K562 (cell line): Measurements from ENCODE around the gene PHLPP2.

Experiments
- EZH2 ChIP-seq: IDR thresholded peaks from 2 replicates; pipeline ENCODE4 v1.6.1; 2012; ENCODE audit warnings: low read depth, mild to moderate bottlenecking, inconsistent platforms, low read length, borderline replicate concordance
- KLF6 ChIP-seq: fragments of 250-450 bp; sonication (Bioruptor Pico); IDR thresholded peaks from 2 replicates; pipeline ENCODE4 v1.4.0; 2020; ENCODE audit warnings: mild to moderate bottlenecking, moderate library complexity, borderline replicate concordance
- NCOA1 ChIP-seq: fragments of 450-650 bp; IDR thresholded peaks from 2 replicates; pipeline ENCODE4 v1.6.1; 2016; ENCODE audit warnings: low read depth
- PHB ChIP-seq: fragments of 250-450 bp; sonication (Bioruptor Pico); IDR thresholded peaks from 2 replicates; pipeline ENCODE4 v1.5.0; 2021
- TEAD4 ChIP-seq, 2 experiments: sonication (generic) in 1 of 2; formaldehyde crosslinking in 1 of 2; IDR thresholded peaks; 2 replicates each; pipeline versions ENCODE4 v1.6.1 to v1.8.0; 2012 to 2022; ENCODE audit warnings: borderline replicate concordance in 1 of 2, inconsistent platforms in 1 of 2, low read length in 1 of 2, mild to moderate bottlenecking in 1 of 2, missing genetic modification reagents in 1 of 2
- ZNF707 ChIP-seq: fragments of 250-450 bp; sonication (Bioruptor Pico); conservative IDR thresholded peaks from 2 replicates; pipeline ENCODE4 v1.8.0; 2022; ENCODE audit warnings: inconsistent platforms, mild to moderate bottlenecking, moderate library complexity
- TF ChIP-seq, protein P1 (sequence below): conservative IDR thresholded peaks from 2 replicates; pipeline ENCODE4 v1.6.1; 2011; ENCODE audit warnings: low read depth, mild to moderate bottlenecking, low read length; ENCODE audit not compliant: control insufficient read depth
- TF ChIP-seq, protein P2 (sequence below), 3 experiments: IDR thresholded peaks in 2 of 3; conservative IDR thresholded peaks in 1 of 3; 2 replicates each; pipeline ENCODE4 v1.5.1; 2011 to 2012; ENCODE audit warnings: low read length in 3 of 3, mild to moderate bottlenecking in 3 of 3, control low read depth in 2 of 3, improper control_type of control experiment in 1 of 3, inconsistent platforms in 1 of 3, low read depth in 1 of 3, mixed read lengths in 1 of 3, moderate library complexity in 1 of 3; ENCODE audit not compliant: insufficient read depth in 2 of 3

DNA sequence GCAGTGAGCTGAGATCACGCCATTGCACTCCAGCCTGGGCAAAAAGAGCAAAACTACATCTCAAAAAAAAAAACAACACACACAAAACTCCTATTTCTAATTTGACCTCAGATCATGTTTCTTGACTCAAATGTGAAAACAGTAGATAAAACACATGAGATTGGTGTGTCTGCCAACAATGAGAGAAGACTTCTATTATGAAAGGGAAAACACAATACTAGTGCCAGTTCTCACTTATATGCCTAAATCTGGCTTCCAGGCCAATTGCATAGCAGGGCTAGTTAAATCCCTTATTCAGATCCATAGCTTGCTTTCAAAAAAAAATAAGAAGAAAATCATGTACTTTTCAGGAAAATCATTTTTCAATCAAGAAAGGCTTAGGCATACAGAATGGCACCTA lies 44.7 kb upstream of the PHLPP2 start:
- TF ChIP-seq EZH2 (no peak), KLF6 (CRISPR knock-in tag) (no peak), PHB (no peak), NCOA1 (no peak), TEAD4 (IDR thresholded peaks at IDR 0.05; ENCODE audit: low read length) (no peak), TEAD4 (CRISPR knock-in tag; IDR thresholded peaks at IDR 0.05; ENCODE audit: borderline replicate concordance) (no peak), ZNF707 (CRISPR knock-in tag) (no peak)
- TF ChIP-seq, protein P1, sequence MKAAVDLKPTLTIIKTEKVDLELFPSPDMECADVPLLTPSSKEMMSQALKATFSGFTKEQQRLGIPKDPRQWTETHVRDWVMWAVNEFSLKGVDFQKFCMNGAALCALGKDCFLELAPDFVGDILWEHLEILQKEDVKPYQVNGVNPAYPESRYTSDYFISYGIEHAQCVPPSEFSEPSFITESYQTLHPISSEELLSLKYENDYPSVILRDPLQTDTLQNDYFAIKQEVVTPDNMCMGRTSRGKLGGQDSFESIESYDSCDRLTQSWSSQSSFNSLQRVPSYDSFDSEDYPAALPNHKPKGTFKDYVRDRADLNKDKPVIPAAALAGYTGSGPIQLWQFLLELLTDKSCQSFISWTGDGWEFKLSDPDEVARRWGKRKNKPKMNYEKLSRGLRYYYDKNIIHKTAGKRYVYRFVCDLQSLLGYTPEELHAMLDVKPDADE = no peak
- TF ChIP-seq, protein P2, sequence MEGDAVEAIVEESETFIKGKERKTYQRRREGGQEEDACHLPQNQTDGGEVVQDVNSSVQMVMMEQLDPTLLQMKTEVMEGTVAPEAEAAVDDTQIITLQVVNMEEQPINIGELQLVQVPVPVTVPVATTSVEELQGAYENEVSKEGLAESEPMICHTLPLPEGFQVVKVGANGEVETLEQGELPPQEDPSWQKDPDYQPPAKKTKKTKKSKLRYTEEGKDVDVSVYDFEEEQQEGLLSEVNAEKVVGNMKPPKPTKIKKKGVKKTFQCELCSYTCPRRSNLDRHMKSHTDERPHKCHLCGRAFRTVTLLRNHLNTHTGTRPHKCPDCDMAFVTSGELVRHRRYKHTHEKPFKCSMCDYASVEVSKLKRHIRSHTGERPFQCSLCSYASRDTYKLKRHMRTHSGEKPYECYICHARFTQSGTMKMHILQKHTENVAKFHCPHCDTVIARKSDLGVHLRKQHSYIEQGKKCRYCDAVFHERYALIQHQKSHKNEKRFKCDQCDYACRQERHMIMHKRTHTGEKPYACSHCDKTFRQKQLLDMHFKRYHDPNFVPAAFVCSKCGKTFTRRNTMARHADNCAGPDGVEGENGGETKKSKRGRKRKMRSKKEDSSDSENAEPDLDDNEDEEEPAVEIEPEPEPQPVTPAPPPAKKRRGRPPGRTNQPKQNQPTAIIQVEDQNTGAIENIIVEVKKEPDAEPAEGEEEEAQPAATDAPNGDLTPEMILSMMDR (IDR thresholded peaks at IDR 0.05 in 2 of 3, conservative IDR thresholded peaks at IDR 0.05 in 1 of 3; ENCODE audit: insufficient read depth in 2 of 3, low read depth in 1 of 3, low read length in 3 of 3) = no peak
